CD14-positive monocyte (primary cell): ENCODE results near the gene FGF19. TPM values are rescaled to one million over a fixed set of nuclear protein-coding genes. Genes with fewer than 3 reads are reported as not detected.

Source experiments
- DNase-seq, 3 donors: peaks; one replicate each; pipeline ENCODE4 v3.0.0-alpha.2; 2011 to 2022
- H2AFZ ChIP-seq: 2 replicates; pipeline ENCODE4 v1.6.0; 2012; ENCODE audit warnings: mild to moderate bottlenecking, low read depth, low read length, inconsistent platforms; ENCODE audit not compliant: insufficient read depth, poor library complexity, severe bottlenecking
- H3K27ac ChIP-seq, 2 donors: 1 replicate in 1 of 2; 2 replicates in 1 of 2; pipeline ENCODE4 v1.5.1; 2012 to 2013; ENCODE audit warnings: low read length in 2 of 2, control low read depth in 1 of 2, inconsistent platforms in 1 of 2, low read depth in 1 of 2, mild to moderate bottlenecking in 1 of 2
- H3K27me3 ChIP-seq, 2 donors: one replicate each; pipeline versions ENCODE4 v1.6.0 to v1.6.1; 2011 to 2013; ENCODE audit warnings: low read length in 2 of 2; ENCODE audit not compliant: control insufficient read depth in 2 of 2, insufficient read depth in 2 of 2
- H3K36me3 ChIP-seq, 2 donors: replicated peaks in 1 of 2; 1 replicate in 1 of 2; 2 replicates in 1 of 2; pipeline versions ENCODE4 v1.5.1 to v1.6.1; 2012 to 2013; ENCODE audit warnings: low read length in 2 of 2, control low read depth in 1 of 2, inconsistent platforms in 1 of 2, mild to moderate bottlenecking in 1 of 2; ENCODE audit not compliant: insufficient read depth in 2 of 2, control insufficient read depth in 1 of 2
- H3K4me1 ChIP-seq, 2 donors: 1 replicate in 1 of 2; 2 replicates in 1 of 2; pipeline versions ENCODE4 v1.5.1 to v1.6.1; 2012 to 2013; ENCODE audit warnings: low read length in 2 of 2, control low read depth in 1 of 2, inconsistent platforms in 1 of 2, mild to moderate bottlenecking in 1 of 2, moderate library complexity in 1 of 2; ENCODE audit not compliant: insufficient read depth in 2 of 2, control insufficient read depth in 1 of 2
- H3K4me2 ChIP-seq: replicated peaks from 2 replicates; pipeline ENCODE3; 2012; ENCODE audit warnings: low read length, moderate library complexity, mild to moderate bottlenecking; ENCODE audit not compliant: poor library complexity, severe bottlenecking; ENCODE audit errors: extremely low read depth
- H3K4me3 ChIP-seq, 3 experiments: fragments of 200-600 bp in 1 of 3; sonication (generic) in 1 of 3; replicated peaks in 1 of 3; 1 replicate in 2 of 3; 2 replicates in 1 of 3; pipeline ENCODE4 v1.5.1; 2011 to 2013; ENCODE audit warnings: low read length in 3 of 3, mild to moderate bottlenecking in 3 of 3, control low read depth in 2 of 3, low read depth in 2 of 3, inconsistent platforms in 1 of 3, moderate library complexity in 1 of 3
- H3K79me2 ChIP-seq: 2 replicates; pipeline ENCODE4 v1.6.0; 2012; ENCODE audit warnings: mild to moderate bottlenecking, control low read depth, inconsistent platforms, low read length, moderate library complexity; ENCODE audit not compliant: insufficient read depth
- H3K9ac ChIP-seq: 2 replicates; pipeline ENCODE4 v1.6.0; 2017; ENCODE audit warnings: low read length, mild to moderate bottlenecking; ENCODE audit not compliant: insufficient read depth, poor library complexity, severe bottlenecking
- H3K9me3 ChIP-seq, 2 donors: replicated peaks in 1 of 2; 1 replicate in 1 of 2; 2 replicates in 1 of 2; pipeline versions ENCODE4 v1.5.1 to v1.6.1; 2012 to 2013; ENCODE audit warnings: low read length in 2 of 2, control low read depth in 1 of 2; ENCODE audit not compliant: control insufficient read depth in 1 of 2, insufficient read depth in 1 of 2
- H4K20me1 ChIP-seq: 2 replicates; pipeline ENCODE4 v1.6.0; 2012; ENCODE audit warnings: mild to moderate bottlenecking, low read length, control low read depth, moderate library complexity; ENCODE audit not compliant: insufficient read depth
- H3K27ac Mint-ChIP-seq, 7 donors: one replicate each; pipeline ENCODE4 v1.8.0; 2020; ENCODE audit warnings: mild to moderate bottlenecking in 7 of 7, mixed read lengths in 7 of 7, moderate library complexity in 6 of 7, inconsistent platforms in 2 of 7
- H3K27me3 Mint-ChIP-seq, 3 donors: one replicate each; pipeline ENCODE4 v1.8.0; 2021 to 2022; ENCODE audit warnings: low read depth in 3 of 3, mild to moderate bottlenecking in 3 of 3, mixed read lengths in 3 of 3, moderate library complexity in 3 of 3, inconsistent platforms in 1 of 3
- H3K36me3 Mint-ChIP-seq, 2 donors: one replicate each; pipeline ENCODE4 v1.8.0; 2020; ENCODE audit warnings: mixed read lengths in 2 of 2, inconsistent platforms in 1 of 2, mild to moderate bottlenecking in 1 of 2
- H3K4me1 Mint-ChIP-seq: one replicate; pipeline ENCODE4 v1.8.0; 2020; ENCODE audit warnings: mild to moderate bottlenecking, mixed read lengths
- H3K4me3 Mint-ChIP-seq, 2 donors: one replicate each; pipeline ENCODE4 v1.8.0; 2020; ENCODE audit warnings: mild to moderate bottlenecking in 2 of 2, mixed read lengths in 2 of 2, moderate library complexity in 1 of 2
- H3K9me3 Mint-ChIP-seq, 7 donors: one replicate each; pipeline ENCODE4 v1.8.0; 2020 to 2022; ENCODE audit warnings: mixed read lengths in 7 of 7, mild to moderate bottlenecking in 6 of 7, moderate library complexity in 6 of 7, inconsistent platforms in 2 of 7
- WGBS: methylation state at CpG from one replicate; pipeline ENCODE4 v1.1.5; 2013; ENCODE audit warnings: missing lambda C conversion rate; ENCODE audit not compliant: insufficient coverage; 5-methylcytosine and 5-hydroxymethylcytosine counted together
- intact Hi-C, 2 donors: fragments of 100-400 bp; cut with micrococcal nuclease; formaldehyde crosslinking; loops; one replicate each; pipeline versions ENCODE4 v1.15.0 to v1.15.1; 2023
- polyA plus RNA-seq, 3 donors: library from polyadenylated mRNA; depleted of rRNA in 1 of 3; unstranded in 2 of 3; stranded (reverse) in 1 of 3; fragments of 300-500 nt in 2 of 3; fragments of >200 nt in 1 of 3; fragmentation: Illumina TruSeq in 2 of 3; gene quantifications; 1 replicate in 2 of 3; 2 replicates in 1 of 3; pipeline ENCODE4 v1.2.3, GENCODE V29; 2012 to 2021
- TF ChIP-seq, protein P1 (sequence below): fragments of 200-600 bp; IDR thresholded peaks from one replicate; pipeline ENCODE4 v1.8.0; 2022; ENCODE audit warnings: antibody characterized with exemption, mild to moderate bottlenecking

Gene FGF19
- polyA plus RNA-seq, 3 donors, result not detected

DNA sequence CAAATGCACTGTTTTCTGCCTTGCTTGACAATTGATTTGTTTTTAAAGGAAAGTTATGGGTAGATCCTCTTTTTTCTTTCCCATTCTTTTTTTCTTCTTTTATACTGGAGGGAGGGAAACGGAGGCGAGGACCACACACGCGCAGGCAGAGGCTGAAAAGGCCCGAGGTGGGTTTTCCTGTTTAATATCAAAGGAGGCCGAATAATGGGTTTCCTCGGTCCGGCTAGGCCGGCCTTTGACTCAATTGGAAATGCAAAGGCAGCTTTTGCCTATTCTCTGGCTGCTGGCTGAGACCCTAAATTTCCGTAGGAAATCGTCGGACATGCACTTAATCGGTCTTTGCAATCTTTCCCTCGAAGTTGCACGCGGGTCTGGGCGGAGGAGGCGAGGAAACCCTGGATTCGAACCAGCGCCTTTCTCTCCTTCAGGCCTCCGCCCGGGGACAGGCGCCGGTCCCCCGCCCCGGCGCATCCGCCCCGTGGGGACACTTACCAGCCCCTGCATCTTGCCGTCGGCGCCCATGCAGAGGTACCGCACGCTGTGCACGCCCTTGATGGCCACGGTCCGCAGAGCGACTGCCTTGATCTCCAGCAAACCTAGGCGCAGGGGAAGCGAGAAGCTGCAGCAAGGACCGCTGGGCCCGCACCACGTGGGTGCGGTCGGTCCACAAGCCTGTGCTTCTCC is 911 bp downstream of the FGF19 start:
- H3K27me3 ChIP-seq, result peaks cover 47 to 79% of the 10 kb centered on the region in 2 donors
- no peak overlapping the region for H3K4me3 ChIP-seq
- H4K20me1 ChIP-seq, result no peaks in the 10 kb centered on the region
- Mint-ChIP-seq H3K27me3 (peaks cover 61 to 89% (median 75%) of the 10 kb centered on the region in 3 donors), H3K27ac (no peak overlapping the region), H3K36me3 (no peaks in the 10 kb centered on the region), H3K9me3 (peaks cover 0 to 4% (median 3%) of the 10 kb centered on the region in 7 donors), H3K4me3 (peak overlapping the region in 1 of 2 donors; percentile 73), H3K4me1 (peaks cover 3% of the 10 kb centered on the region)
- intact Hi-C loops, result no loop called here
- no peak overlapping the region for H3K27ac ChIP-seq
- H3K9ac ChIP-seq, result no peak overlapping the region
- H3K79me2 ChIP-seq, result no peaks in the 10 kb centered on the region
- H3K4me1 ChIP-seq, result no peaks in the 10 kb centered on the region
- H3K4me2 ChIP-seq, result no peak overlapping the region
- no peak overlapping the region for H2AFZ ChIP-seq
- peaks cover 0 to 5% of the 10 kb centered on the region in 2 donors for H3K9me3 ChIP-seq
- no peak for DNase-seq
- WGBS, result 4% methylated on average over 45 of the region's 45 CpGs
- TF ChIP-seq, protein P1, sequence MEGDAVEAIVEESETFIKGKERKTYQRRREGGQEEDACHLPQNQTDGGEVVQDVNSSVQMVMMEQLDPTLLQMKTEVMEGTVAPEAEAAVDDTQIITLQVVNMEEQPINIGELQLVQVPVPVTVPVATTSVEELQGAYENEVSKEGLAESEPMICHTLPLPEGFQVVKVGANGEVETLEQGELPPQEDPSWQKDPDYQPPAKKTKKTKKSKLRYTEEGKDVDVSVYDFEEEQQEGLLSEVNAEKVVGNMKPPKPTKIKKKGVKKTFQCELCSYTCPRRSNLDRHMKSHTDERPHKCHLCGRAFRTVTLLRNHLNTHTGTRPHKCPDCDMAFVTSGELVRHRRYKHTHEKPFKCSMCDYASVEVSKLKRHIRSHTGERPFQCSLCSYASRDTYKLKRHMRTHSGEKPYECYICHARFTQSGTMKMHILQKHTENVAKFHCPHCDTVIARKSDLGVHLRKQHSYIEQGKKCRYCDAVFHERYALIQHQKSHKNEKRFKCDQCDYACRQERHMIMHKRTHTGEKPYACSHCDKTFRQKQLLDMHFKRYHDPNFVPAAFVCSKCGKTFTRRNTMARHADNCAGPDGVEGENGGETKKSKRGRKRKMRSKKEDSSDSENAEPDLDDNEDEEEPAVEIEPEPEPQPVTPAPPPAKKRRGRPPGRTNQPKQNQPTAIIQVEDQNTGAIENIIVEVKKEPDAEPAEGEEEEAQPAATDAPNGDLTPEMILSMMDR, result no peak
- no peaks in the 10 kb centered on the region for H3K36me3 ChIP-seq

DNA sequence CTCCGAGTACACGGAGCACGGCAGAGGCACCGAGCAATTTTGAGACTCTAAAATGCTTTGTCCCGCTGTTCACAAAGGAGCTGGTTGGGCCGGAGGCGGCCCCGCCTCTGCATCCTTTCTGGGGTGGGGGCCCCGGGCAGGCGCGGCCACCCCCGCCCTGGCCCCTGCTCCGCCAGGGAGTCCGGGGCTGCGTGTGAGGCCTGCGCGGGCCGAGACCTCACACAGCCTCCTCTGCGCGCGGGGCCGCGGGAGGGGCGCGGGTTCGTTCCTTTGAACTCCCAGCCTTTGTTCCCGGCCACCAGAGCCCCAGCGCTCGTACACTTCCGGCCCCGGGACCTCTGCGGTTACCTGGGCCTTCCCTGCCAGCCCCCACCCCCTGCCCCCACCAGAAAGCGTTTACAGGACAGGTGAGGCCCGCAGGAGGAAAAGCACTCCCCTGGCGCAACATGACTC is 1.6 kb downstream of the FGF19 start:
- Histone ChIP-seq H3K9me3 (peaks cover 0 to 5% of the 10 kb centered on the region in 2 donors), H2AFZ (no peak overlapping the region), H3K36me3 (no peaks in the 10 kb centered on the region), H3K4me3 (no peak overlapping the region), H3K79me2 (no peaks in the 10 kb centered on the region), H3K4me1 (no peaks in the 10 kb centered on the region), H3K27me3 (peaks cover 46 to 77% of the 10 kb centered on the region in 2 donors), H4K20me1 (no peaks in the 10 kb centered on the region), H3K9ac (no peak overlapping the region), H3K27ac (no peak overlapping the region), H3K4me2 (no peak overlapping the region)
- Mint-ChIP-seq H3K9me3 (peaks cover 0 to 4% (median 3%) of the 10 kb centered on the region in 7 donors), H3K27ac (no peak overlapping the region), H3K27me3 (peaks cover 59 to 85% (median 71%) of the 10 kb centered on the region in 3 donors), H3K36me3 (no peaks in the 10 kb centered on the region), H3K4me3 (peak overlapping the region in 1 of 2 donors; percentile 57), H3K4me1 (peaks cover 3% of the 10 kb centered on the region)
- TF ChIP-seq, protein P1, result no peak
- DNase-seq, result no peak
- intact Hi-C loops, result no loop called here
- 2% methylated on average over 32 of the region's 35 CpGs for WGBS
